ENCODE data around the gene DNAH8. TPM values are rescaled to one million over a fixed set of nuclear protein-coding genes. Genes with fewer than 3 reads are reported as not detected.

The DNAH8 gene
- total RNA-seq, 1 experiment from 2014 or later = not detected

GRCh38 chr6:38852215-38852614 lies 137.1 kb downstream of the DNAH8 start:
- no peak for TF ChIP-seq EZH2phosphoT487 (IDR thresholded peaks at IDR 0.05; ENCODE audit: borderline replicate concordance)
- no peak for TF ChIP-seq SP1 (IDR thresholded peaks at IDR 0.05; ENCODE audit: low read depth)
- TF ChIP-seq EZH2 (IDR thresholded peaks at IDR 0.05) = no peak
- no peak for TF ChIP-seq ELF1 (IDR thresholded peaks at IDR 0.05; ENCODE audit: borderline replicate concordance, low read depth)
- TF ChIP-seq JUND (IDR thresholded peaks at IDR 0.05) = no peak
- TF ChIP-seq RAD21 (IDR thresholded peaks at IDR 0.05; ENCODE audit: low read depth) = no peak
- TF ChIP-seq SIN3A (IDR thresholded peaks at IDR 0.05; ENCODE audit: low read depth) = no peak
- TF ChIP-seq POLR2A (IDR thresholded peaks at IDR 0.05; ENCODE audit: borderline replicate concordance, extremely low read depth, insufficient read depth, insufficient read length) = no peak
- TF ChIP-seq ATF3 (IDR thresholded peaks at IDR 0.05) = no peak
- TF ChIP-seq FOSL1 (IDR thresholded peaks at IDR 0.05; ENCODE audit: low read depth) = no peak
- no peak for TF ChIP-seq EGR1 (IDR thresholded peaks at IDR 0.05; ENCODE audit: low read depth)
- no peak for TF ChIP-seq YY1 (IDR thresholded peaks at IDR 0.05; ENCODE audit: extremely low read depth, insufficient replicate concordance, low read depth, low read length)
- no peak for TF ChIP-seq REST (IDR thresholded peaks at IDR 0.05; ENCODE audit: low read depth)
- no peak for TF ChIP-seq CTCF (IDR thresholded peaks at IDR 0.05 in 2 of 3, conservative IDR thresholded peaks at IDR 0.05 in 1 of 3; ENCODE audit: borderline replicate concordance in 1 of 3, insufficient read depth in 1 of 3, low read depth in 2 of 3, low read length in 2 of 3)
- no peak for TF ChIP-seq ZNF274 (IDR thresholded peaks at IDR 0.05; ENCODE audit: low read depth, low read length)
- Histone ChIP-seq H3K9me3 (ENCODE audit: control insufficient read depth in 1 of 2, insufficient read depth in 1 of 2, low read depth in 1 of 2, low read length in 2 of 2) (no peaks in the 10 kb centered on the region), H3K9ac (ENCODE audit: low read length) (no peak overlapping the region), H3K9me2 (ENCODE audit: insufficient read depth) (no peaks in the 10 kb centered on the region), H3K27ac (ENCODE audit: low read depth, low read length) (no peak overlapping the region), H3K27me3 (ENCODE audit: insufficient read depth, low read length) (peaks cover 84% of the 10 kb centered on the region), H3K4me3 (replicated peaks in 1 of 2; ENCODE audit: low read depth in 1 of 2, low read length in 2 of 2) (no peak overlapping the region), H3K4me2 (ENCODE audit: low read length) (no peak overlapping the region), H4K20me1 (ENCODE audit: insufficient read depth) (no peaks in the 10 kb centered on the region), H3K4me1 (ENCODE audit: control insufficient read depth in 1 of 2, insufficient read depth in 2 of 2, low read length in 2 of 2) (no peaks in the 10 kb centered on the region; a peak in 1 of 4 replicates), H2AFZ (ENCODE audit: low read depth, low read length, poor library complexity, severe bottlenecking) (no peak overlapping the region), H3K79me2 (ENCODE audit: insufficient read depth, low read length) (no peaks in the 10 kb centered on the region), H3K36me3 (ENCODE audit: control insufficient read depth in 1 of 2, insufficient read depth in 2 of 2, low read length in 2 of 2) (no peaks in the 10 kb centered on the region)
- DNase-seq (ENCODE audit: low read depth, low spot score) (no peak), ATAC-seq (no peak)
- ChIA-PET POLR2A (no interaction called here), RAD21 (ENCODE audit: low non-redundant PET in 1 of 2, low total read pairs in 2 of 2, uncharacterized antibody in 2 of 2, unreplicated experiment in 2 of 2) (no interaction called here), CTCF (no interaction called here)
- intact Hi-C loops (cut with micrococcal nuclease) = loop anchor here (5.0 kb wide), 1 partner anchor 35 kb away; no protein-coding TSS in a partner anchor
- no TSS peak for BruUV-seq (replicated peaks)
